A549 (cell line): ENCODE results near the gene SORCS2. TPM values are rescaled to one million over a fixed set of nuclear protein-coding genes. Genes with fewer than 3 reads are reported as not detected.

Source experiments
- ATAC-seq, 2 experiments: fragments of 200-7000 bp in 1 of 2; fragments of >200 bp in 1 of 2; cut with Nextera tagmentation in 1 of 2; cut with Tn5 transposase in 1 of 2; 3 replicates each; pipeline versions ENCODE4 v1.8.0 to v1.9.1; 2018 to 2020; ENCODE audit warnings: mild to moderate bottlenecking in 1 of 2, moderate library complexity in 1 of 2
- CTCF ChIA-PET: fragments of 300-600 bp; sonication (Branson Sonifier 250); formaldehyde crosslinking; extraction: SDS; loops from one replicate; lab custom pipeline; 2021; ENCODE audit warnings: antibody characterized with exemption, inconsistent platforms; lab: Yijun Ruan, JAX
- POLR2A ChIA-PET: fragments of 350-600 bp; formaldehyde crosslinking; extraction: SDS; loops from one replicate; lab custom pipeline; 2021; ENCODE audit warnings: antibody characterized with exemption, inconsistent platforms; lab: Yijun Ruan, JAX
- DNase-seq, 2 experiments: peaks; one replicate each; pipeline versions ENCODE4 v3.0.0 to v3.0.0-alpha.2; 2011 to 2016; ENCODE audit warnings: low read depth in 1 of 2, low spot score in 1 of 2
- FAIRE-seq: peaks from 2 replicates; lab custom pipeline; 2011; peaks lifted over from hg19 to GRCh38; lab: Jason Lieb, UNC
- H3K27ac ChIP-seq, 2 experiments: fragments of >200 bp; sonication (Bioruptor Twin); formaldehyde crosslinking; 3 replicates each; pipeline ENCODE4 v1.5.1; 2016 to 2017
- H3K4me1 ChIP-seq: fragments of >200 bp; sonication (Bioruptor Twin); formaldehyde crosslinking; 3 replicates; pipeline ENCODE4 v1.6.1; 2016
- H3K4me2 ChIP-seq: fragments of >200 bp; sonication (Bioruptor Twin); formaldehyde crosslinking; 3 replicates; pipeline ENCODE4 v1.6.1; 2016
- H3K4me3 ChIP-seq: fragments of >200 bp; sonication (Bioruptor Twin); formaldehyde crosslinking; 3 replicates; pipeline ENCODE4 v1.5.1; 2016
- H3K9me3 ChIP-seq: fragments of >200 bp; sonication (Bioruptor Twin); formaldehyde crosslinking; 3 replicates; pipeline ENCODE4 v1.6.1; 2016
- CHD2 ChIP-seq: fragments of 150-350 bp; IDR thresholded peaks from 2 replicates; pipeline ENCODE4 v1.6.1; 2014; ENCODE audit warnings: low read length; ENCODE audit not compliant: partially characterized antibody
- CHD4 ChIP-seq: fragments of 200-600 bp; sonication (generic); IDR thresholded peaks from 2 replicates; pipeline ENCODE4 v1.6.1; 2016; ENCODE audit warnings: antibody characterized with exemption, mild to moderate bottlenecking, borderline replicate concordance
- EP300 ChIP-seq, 2 experiments: fragments of >200 bp; sonication (Bioruptor Twin); formaldehyde crosslinking; IDR thresholded peaks; 2 replicates in 1 of 2; 3 replicates in 1 of 2; pipeline ENCODE4 v1.6.1; 2016 to 2017
- ESRRA ChIP-seq: fragments of 150-350 bp; IDR thresholded peaks from 2 replicates; pipeline ENCODE4 v1.6.1; 2014; ENCODE audit warnings: mild to moderate bottlenecking, low read length, borderline replicate concordance
- FOXS1 ChIP-seq: fragments of 250-450 bp; sonication (Bioruptor Pico); IDR thresholded peaks from 2 replicates; pipeline ENCODE4 v1.5.0; 2020; ENCODE audit warnings: mild to moderate bottlenecking, moderate library complexity
- GATA3 ChIP-seq: IDR thresholded peaks from 2 replicates; pipeline ENCODE4 v1.6.1; 2012; ENCODE audit warnings: borderline replicate concordance
- HOXA7 ChIP-seq: fragments of 250-450 bp; sonication (Bioruptor Pico); IDR thresholded peaks from 2 replicates; pipeline ENCODE4 v1.5.0; 2020; ENCODE audit warnings: mild to moderate bottlenecking, moderate library complexity
- HOXB13 ChIP-seq: fragments of 250-450 bp; sonication (Bioruptor Pico); IDR thresholded peaks from 2 replicates; pipeline ENCODE4 v1.5.0; 2020; ENCODE audit warnings: low read depth, mild to moderate bottlenecking, moderate library complexity
- HOXB5 ChIP-seq: fragments of 250-450 bp; sonication (Bioruptor Pico); IDR thresholded peaks from 2 replicates; pipeline ENCODE4 v1.5.0; 2020; ENCODE audit warnings: mild to moderate bottlenecking, moderate library complexity
- JUN ChIP-seq, 2 experiments: fragments of >200 bp; sonication (Bioruptor Twin); formaldehyde crosslinking; IDR thresholded peaks; 2 replicates in 1 of 2; 3 replicates in 1 of 2; pipeline ENCODE4 v1.6.1; 2016 to 2017
- MAFK ChIP-seq: fragments of 450-650 bp; IDR thresholded peaks from 2 replicates; pipeline ENCODE4 v1.6.1; 2014; ENCODE audit not compliant: partially characterized antibody
- MYC ChIP-seq: IDR thresholded peaks from 2 replicates; pipeline ENCODE4 v1.6.1; 2012; ENCODE audit warnings: mild to moderate bottlenecking, inconsistent platforms, low read length, improper control_type of control experiment, borderline replicate concordance
- NFE2L2 ChIP-seq: fragments of 150-350 bp; conservative IDR thresholded peaks from 2 replicates; pipeline ENCODE4 v1.6.1; 2014; ENCODE audit warnings: low read length
- POLR2A ChIP-seq: IDR thresholded peaks from 2 replicates; pipeline ENCODE4 v1.6.1; 2012; ENCODE audit warnings: mild to moderate bottlenecking, low read length
- RNF2 ChIP-seq: fragments of 200-600 bp; sonication (generic); IDR thresholded peaks from 2 replicates; pipeline ENCODE4 v1.6.1; 2016; ENCODE audit warnings: low read depth, mild to moderate bottlenecking, antibody characterized with exemption, moderate library complexity, borderline replicate concordance
- SREBF2 ChIP-seq: fragments of 450-650 bp; IDR thresholded peaks from 2 replicates; pipeline ENCODE4 v1.6.1; 2014; ENCODE audit warnings: mild to moderate bottlenecking, moderate library complexity
- TP53 ChIP-seq: fragments of 250-450 bp; sonication (Bioruptor Pico); IDR thresholded peaks from 2 replicates; pipeline ENCODE4 v1.5.0; 2021; ENCODE audit warnings: mild to moderate bottlenecking, moderate library complexity
- ZC3H11A ChIP-seq: fragments of 450-650 bp; IDR thresholded peaks from 2 replicates; pipeline ENCODE4 v1.6.1; 2014; ENCODE audit warnings: antibody characterized with exemption, mild to moderate bottlenecking
- WGBS: methylation state at CpG from one replicate; pipeline ENCODE4 v1.1.6; 2017; ENCODE audit errors: missing lambda C conversion rate; 5-methylcytosine and 5-hydroxymethylcytosine counted together
- polyA plus RNA-seq, 4 experiments: library from polyadenylated mRNA; depleted of rRNA in 3 of 4; stranded (reverse); fragments of >200 nt; fragmentation: RNase III in 1 of 4; extraction: RNeasy Plus Mini Kit Qiagen cat#74134 plus additional on column Dnase treatment in 1 of 4; gene quantifications; 2 replicates in 3 of 4; 3 replicates in 1 of 4; pipeline ENCODE4 v1.2.3, GENCODE V29; 2011 to 2017
- TF ChIP-seq, protein P1 (sequence below): IDR thresholded peaks from 2 replicates; pipeline ENCODE4 v1.6.1; 2012; ENCODE audit warnings: low read depth, borderline replicate concordance
- TF ChIP-seq, protein P2 (sequence below): fragments of >200 bp; sonication (Bioruptor Twin); formaldehyde crosslinking; IDR thresholded peaks from 3 replicates; pipeline ENCODE4 v1.5.1; 2016
- TF ChIP-seq, protein P3 (sequence below): fragments of 150-350 bp; IDR thresholded peaks from 2 replicates; pipeline ENCODE4 v1.6.1; 2014; ENCODE audit warnings: low read depth, mild to moderate bottlenecking, low read length
- TF ChIP-seq, protein P4 (sequence below): fragments of >200 bp; sonication (Bioruptor Twin); formaldehyde crosslinking; IDR thresholded peaks from 3 replicates; pipeline ENCODE4 v1.6.1; 2016

Gene SORCS2
- polyA plus RNA-seq, 2 of the 4 experiments (the other 2 are of a cell fraction) = 1.4 to 4.6 TPM

DNA sequence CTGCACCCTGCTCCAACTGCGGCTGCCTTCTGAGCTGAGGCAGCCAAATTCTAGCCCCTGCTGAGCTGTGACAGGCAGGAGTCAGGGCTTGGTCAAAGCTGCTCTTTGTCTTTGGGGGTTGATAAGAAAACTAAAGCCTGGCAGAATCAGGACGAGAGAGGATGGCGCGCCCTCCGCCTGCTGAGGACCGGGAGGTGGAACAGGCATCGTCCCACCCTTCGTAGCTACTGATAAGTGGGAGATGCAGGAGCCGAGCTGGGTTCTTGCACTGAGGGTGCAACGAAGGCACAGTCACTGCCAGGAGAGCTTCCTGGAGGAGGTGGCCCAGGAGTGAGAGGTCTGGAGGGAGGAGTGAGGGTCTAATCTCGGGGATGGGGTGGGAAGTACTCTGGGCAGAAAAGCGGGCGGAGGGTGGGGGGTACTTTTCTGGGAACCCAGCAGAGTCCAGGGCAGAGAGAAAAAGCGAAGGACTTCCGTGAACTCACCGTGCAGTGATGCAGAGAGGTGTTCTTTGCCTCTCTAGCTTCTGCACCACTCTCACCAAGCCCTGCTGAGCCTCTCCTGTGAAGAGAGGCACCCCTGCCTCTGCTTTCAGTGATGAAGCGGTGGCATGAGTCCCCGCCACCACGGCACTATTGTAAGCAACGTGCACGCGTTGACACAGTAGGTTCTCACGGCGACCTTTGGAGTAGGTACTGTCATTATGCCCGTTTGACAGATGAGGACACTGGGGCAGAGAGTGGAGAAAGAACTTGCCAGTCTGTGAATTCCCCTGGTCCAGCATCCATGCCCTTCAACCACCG, 107.8 kb downstream of the SORCS2 start:
- no peaks in the 10 kb centered on the region for H3K4me1 ChIP-seq
- FAIRE-seq (no peak), DNase-seq (no peak), ATAC-seq (no peak)
- no peak overlapping the region for H3K4me3 ChIP-seq
- CTCF ChIA-PET = interaction anchor here (0.6 to 2.9 kb wide), 4 partner anchors 105 to 280 kb away, joined by 3 to 12 read pairs (median 6); partner anchors contain the start of gene SORCS2
- TF ChIP-seq FOXS1 (CRISPR knock-in tag) (no peak), MAFK (no peak), HOXA7 (CRISPR knock-in tag) (no peak), NFE2L2 (no peak), HOXB13 (CRISPR knock-in tag) (no peak), MYC (no peak), GATA3 (no peak), CHD4 (no peak), POLR2A (no peak), ESRRA (no peak), EP300 (IDR thresholded peaks at IDR 0.05) (no peak), CHD2 (no peak)
- TF ChIP-seq, protein P1, sequence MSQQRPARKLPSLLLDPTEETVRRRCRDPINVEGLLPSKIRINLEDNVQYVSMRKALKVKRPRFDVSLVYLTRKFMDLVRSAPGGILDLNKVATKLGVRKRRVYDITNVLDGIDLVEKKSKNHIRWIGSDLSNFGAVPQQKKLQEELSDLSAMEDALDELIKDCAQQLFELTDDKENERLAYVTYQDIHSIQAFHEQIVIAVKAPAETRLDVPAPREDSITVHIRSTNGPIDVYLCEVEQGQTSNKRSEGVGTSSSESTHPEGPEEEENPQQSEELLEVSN = no peak
- no peak overlapping the region for H3K4me2 ChIP-seq
- 82% methylated on average over 20 of the region's 26 CpGs for WGBS
- POLR2A ChIA-PET = no interaction called here
- no peaks in the 10 kb centered on the region for H3K9me3 ChIP-seq
- no peak overlapping the region for H3K27ac ChIP-seq

DNA sequence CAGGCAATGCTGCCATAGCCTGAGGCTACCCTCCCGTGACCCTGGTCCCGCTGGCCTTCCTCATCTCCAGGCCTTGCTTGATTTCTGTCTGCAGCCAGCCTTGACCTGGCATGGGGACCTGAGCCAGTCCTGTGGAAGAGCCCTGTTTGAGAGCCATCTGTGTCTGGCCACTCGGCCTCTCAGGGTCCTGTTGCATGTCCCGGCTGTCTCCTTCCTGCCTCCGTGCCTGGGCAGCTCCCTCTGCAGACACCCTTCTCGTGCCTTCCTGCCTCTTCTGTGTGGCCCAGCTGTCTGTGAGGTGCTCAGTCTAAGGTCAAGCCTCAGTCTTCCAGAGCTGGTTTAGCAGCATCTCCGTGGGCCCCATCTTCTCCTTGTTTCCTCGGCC, 108.4 kb downstream of the SORCS2 start:
- ChIA-PET POLR2A (no interaction called here), CTCF (interaction anchor here (0.6 to 2.9 kb wide), 3 partner anchors 106 to 280 kb away, joined by 5 to 12 read pairs (median 8); partner anchors contain the start of gene SORCS2)
- WGBS = 79% methylated on average over 5 of the region's 8 CpGs
- ATAC-seq = no peak
- H3K4me2 ChIP-seq = no peak overlapping the region
- no peak for TF ChIP-seq CHD2
- TF ChIP-seq TP53 = no peak
- TF ChIP-seq, protein P2, sequence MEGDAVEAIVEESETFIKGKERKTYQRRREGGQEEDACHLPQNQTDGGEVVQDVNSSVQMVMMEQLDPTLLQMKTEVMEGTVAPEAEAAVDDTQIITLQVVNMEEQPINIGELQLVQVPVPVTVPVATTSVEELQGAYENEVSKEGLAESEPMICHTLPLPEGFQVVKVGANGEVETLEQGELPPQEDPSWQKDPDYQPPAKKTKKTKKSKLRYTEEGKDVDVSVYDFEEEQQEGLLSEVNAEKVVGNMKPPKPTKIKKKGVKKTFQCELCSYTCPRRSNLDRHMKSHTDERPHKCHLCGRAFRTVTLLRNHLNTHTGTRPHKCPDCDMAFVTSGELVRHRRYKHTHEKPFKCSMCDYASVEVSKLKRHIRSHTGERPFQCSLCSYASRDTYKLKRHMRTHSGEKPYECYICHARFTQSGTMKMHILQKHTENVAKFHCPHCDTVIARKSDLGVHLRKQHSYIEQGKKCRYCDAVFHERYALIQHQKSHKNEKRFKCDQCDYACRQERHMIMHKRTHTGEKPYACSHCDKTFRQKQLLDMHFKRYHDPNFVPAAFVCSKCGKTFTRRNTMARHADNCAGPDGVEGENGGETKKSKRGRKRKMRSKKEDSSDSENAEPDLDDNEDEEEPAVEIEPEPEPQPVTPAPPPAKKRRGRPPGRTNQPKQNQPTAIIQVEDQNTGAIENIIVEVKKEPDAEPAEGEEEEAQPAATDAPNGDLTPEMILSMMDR = no peak
- no peak for TF ChIP-seq HOXB5 (CRISPR knock-in tag)
- H3K27ac ChIP-seq = no peak overlapping the region
- no peaks in the 10 kb centered on the region for H3K4me1 ChIP-seq
- DNase-seq = no peak
- no peak overlapping the region for H3K4me3 ChIP-seq
- H3K9me3 ChIP-seq = no peaks in the 10 kb centered on the region
- no peak for FAIRE-seq

DNA sequence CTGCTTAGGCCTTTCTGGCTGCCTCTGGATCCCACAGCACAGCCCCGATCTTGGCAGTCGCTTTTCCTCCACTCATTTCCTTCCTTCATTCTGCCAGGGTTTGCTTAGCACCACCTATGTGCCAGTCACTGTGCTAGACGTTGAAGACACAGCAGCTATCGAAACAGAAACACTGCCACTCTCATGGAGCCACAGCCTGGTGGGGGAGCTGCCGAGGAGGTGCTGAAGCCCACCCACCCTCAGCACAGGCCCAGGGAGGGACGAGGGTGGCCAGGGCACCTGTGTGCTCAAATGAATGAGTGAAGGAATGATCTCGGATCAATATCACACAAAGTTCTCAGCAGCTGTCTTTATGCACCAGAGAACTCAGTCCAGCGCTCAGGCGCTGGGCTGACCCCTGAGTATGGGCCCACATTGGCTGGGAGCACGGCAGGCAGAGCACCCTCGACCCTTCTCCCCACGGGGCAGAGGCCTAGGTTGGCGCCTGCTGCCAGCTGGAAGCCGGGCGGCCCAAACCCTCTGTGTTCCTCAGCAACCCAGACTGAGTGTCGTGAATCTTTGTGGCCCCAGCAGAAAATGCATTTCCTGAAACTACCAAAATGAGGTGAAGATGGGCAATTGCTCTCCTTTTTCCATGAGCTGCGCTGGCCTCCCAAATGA, 108.9 kb downstream of the SORCS2 start:
- ChIA-PET CTCF (interaction anchor here (1.8 to 2.9 kb wide), 2 partner anchors 107 to 109 kb away, joined by 4 to 8 read pairs; partner anchors contain the start of gene SORCS2), POLR2A (no interaction called here)
- no peak for DNase-seq
- Histone ChIP-seq H3K4me1 (no peaks in the 10 kb centered on the region), H3K27ac (no peak overlapping the region), H3K4me3 (no peak overlapping the region), H3K9me3 (no peaks in the 10 kb centered on the region), H3K4me2 (no peak overlapping the region)
- ATAC-seq = no peak
- no peak for TF ChIP-seq ZC3H11A
- TF ChIP-seq SREBF2 = no peak
- TF ChIP-seq, protein P3, sequence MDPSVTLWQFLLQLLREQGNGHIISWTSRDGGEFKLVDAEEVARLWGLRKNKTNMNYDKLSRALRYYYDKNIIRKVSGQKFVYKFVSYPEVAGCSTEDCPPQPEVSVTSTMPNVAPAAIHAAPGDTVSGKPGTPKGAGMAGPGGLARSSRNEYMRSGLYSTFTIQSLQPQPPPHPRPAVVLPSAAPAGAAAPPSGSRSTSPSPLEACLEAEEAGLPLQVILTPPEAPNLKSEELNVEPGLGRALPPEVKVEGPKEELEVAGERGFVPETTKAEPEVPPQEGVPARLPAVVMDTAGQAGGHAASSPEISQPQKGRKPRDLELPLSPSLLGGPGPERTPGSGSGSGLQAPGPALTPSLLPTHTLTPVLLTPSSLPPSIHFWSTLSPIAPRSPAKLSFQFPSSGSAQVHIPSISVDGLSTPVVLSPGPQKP = no peak
- no peak for TF ChIP-seq RNF2
- TF ChIP-seq TP53 = no peak
- TF ChIP-seq HOXB13 (CRISPR knock-in tag) = no peak
- TF ChIP-seq JUN (IDR thresholded peaks at IDR 0.05) = no peak
- TF ChIP-seq, protein P4, sequence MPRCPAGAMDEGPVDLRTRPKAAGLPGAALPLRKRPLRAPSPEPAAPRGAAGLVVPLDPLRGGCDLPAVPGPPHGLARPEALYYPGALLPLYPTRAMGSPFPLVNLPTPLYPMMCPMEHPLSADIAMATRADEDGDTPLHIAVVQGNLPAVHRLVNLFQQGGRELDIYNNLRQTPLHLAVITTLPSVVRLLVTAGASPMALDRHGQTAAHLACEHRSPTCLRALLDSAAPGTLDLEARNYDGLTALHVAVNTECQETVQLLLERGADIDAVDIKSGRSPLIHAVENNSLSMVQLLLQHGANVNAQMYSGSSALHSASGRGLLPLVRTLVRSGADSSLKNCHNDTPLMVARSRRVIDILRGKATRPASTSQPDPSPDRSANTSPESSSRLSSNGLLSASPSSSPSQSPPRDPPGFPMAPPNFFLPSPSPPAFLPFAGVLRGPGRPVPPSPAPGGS = no peak
- TF ChIP-seq CHD4 = no peak
- 85% methylated on average over 5 of the region's 17 CpGs for WGBS
- no peak for FAIRE-seq
